ENCODE results near the gene SLC25A29.
"Not testable (repeated sequence)": the region's sequence is repeated elsewhere in the genome, so short reads cannot be mapped to it uniquely, and the experiment has no call there.

Gene SLC25A29

GRCh38 chr14:100306101-100306997, at the start of gene SLC25A29:
TSS of gene SLC25A29 (minus strand) at chr14:100306444. CDS start at chr14:100306232, 212 bp downstream.
- peak; percentile 94 for DNase-seq (ENCODE audit: low spot score)
- peak; percentile 46 for FAIRE-seq

GRCh38 chr14:100350986-100351385, 44.7 kb upstream of the SLC25A29 start:
- FAIRE-seq (no peak), DNase-seq (ENCODE audit: low spot score) (no peak)

- FAIRE-seq: no peak
- no peak for DNase-seq (ENCODE audit: low spot score)
Measured at GRCh38 chr14:100350276-100350926, 44.2 kb upstream of the SLC25A29 start.

- DNase-seq (ENCODE audit: low spot score) (no peak), FAIRE-seq (no peak)
Measured at GRCh38 chr14:100348784-100349685, 42.8 kb upstream of the SLC25A29 start.

GRCh38 chr14:100348253-100348729, 42.0 kb upstream of the SLC25A29 start:
- no peak for DNase-seq (ENCODE audit: low spot score)

GRCh38 chr14:100346306-100347091, 40.3 kb upstream of the SLC25A29 start:
- DNase-seq (ENCODE audit: low spot score): no peak
- no peak for FAIRE-seq

More at GRCh38 chr14:100348253-100348729, 42.0 kb upstream of the SLC25A29 start:
- FAIRE-seq: no peak

- DNase-seq (ENCODE audit: low spot score) (no peak), FAIRE-seq (no peak)
Measured at GRCh38 chr14:100345711-100346110, 39.5 kb upstream of the SLC25A29 start.

- not testable (repeated sequence) for DNase-seq (ENCODE audit: low spot score); FAIRE-seq
Measured at GRCh38 chr14:100344657-100345056, 38.4 kb upstream of the SLC25A29 start.

- FAIRE-seq; DNase-seq (ENCODE audit: low spot score): not testable (repeated sequence)
Measured at GRCh38 chr14:100342826-100343225, 36.6 kb upstream of the SLC25A29 start.

GRCh38 chr14:100342195-100342594, 36.0 kb upstream of the SLC25A29 start:
- no peak for DNase-seq (ENCODE audit: low spot score)
- FAIRE-seq: no peak

- FAIRE-seq: no peak
- peak; percentile 18 for DNase-seq (ENCODE audit: low spot score)
Measured at GRCh38 chr14:100341301-100342031, 35.2 kb upstream of the SLC25A29 start.

- DNase-seq (ENCODE audit: low spot score): no peak
- FAIRE-seq: no peak
Measured at GRCh38 chr14:100340423-100340813, 34.2 kb upstream of the SLC25A29 start.

GRCh38 chr14:100339766-100340422, 33.6 kb upstream of the SLC25A29 start:
- no peak for FAIRE-seq

GRCh38 chr14:100336618-100337530, 30.6 kb upstream of the SLC25A29 start:
- DNase-seq (ENCODE audit: low spot score) (no peak), FAIRE-seq (no peak)

More at GRCh38 chr14:100339766-100340422, 33.6 kb upstream of the SLC25A29 start:
- DNase-seq (ENCODE audit: low spot score): no peak

GRCh38 chr14:100334904-100335303, 28.7 kb upstream of the SLC25A29 start:
- DNase-seq (ENCODE audit: low spot score) (no peak), FAIRE-seq (no peak)

GRCh38 chr14:100333827-100334226, 27.6 kb upstream of the SLC25A29 start:
- no peak for DNase-seq (ENCODE audit: low spot score)
- no peak for FAIRE-seq

- FAIRE-seq (no peak), DNase-seq (ENCODE audit: low spot score) (no peak)
Measured at GRCh38 chr14:100333311-100333710, 27.1 kb upstream of the SLC25A29 start.

GRCh38 chr14:100332797-100333196, 26.6 kb upstream of the SLC25A29 start:
- no peak for DNase-seq (ENCODE audit: low spot score)
- no peak for FAIRE-seq
